Measurements from ENCODE around the gene ELP4.
"Not testable (repeated sequence)": the region's sequence is repeated elsewhere in the genome, so short reads cannot be mapped to it uniquely, and the experiment has no call there.

ELP4 gene

DNA sequence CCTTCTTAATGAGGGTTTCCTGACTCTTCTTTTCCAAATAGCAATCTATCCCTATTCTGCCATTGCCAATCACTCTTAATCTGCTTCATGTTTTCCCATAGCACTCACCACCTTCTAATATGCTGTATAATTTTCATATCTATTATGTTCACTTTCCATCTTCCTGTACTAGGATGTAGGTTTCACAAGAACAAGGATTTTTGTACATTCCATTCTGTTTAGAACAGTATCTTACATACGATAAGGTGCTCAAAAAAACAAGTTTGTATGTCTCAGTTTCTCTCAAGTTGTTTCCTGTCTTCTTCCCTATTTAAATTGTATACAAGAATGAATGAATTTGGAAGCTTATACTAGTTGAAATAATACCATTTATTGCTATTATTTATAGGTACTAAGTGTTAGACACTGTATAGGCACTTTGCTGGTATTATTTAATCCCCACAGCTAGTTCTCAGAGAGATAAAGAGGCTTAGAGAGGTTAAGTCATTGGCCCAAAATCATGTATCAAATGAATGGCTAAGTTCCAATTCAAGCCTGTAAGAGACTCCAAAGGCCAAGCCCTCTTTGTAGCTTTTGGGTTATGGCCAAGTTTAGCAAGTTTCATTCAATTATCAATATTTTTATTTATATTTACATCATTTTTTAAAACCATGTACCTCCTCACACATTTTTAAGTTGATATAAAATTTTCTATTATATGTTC lies 166.9 kb downstream of the ELP4 start:
- H3K9me3 ChIP-seq (ENCODE audit: low read length): no peaks in the 10 kb centered on the region
- H3K27me3 ChIP-seq (ENCODE audit: control insufficient read depth in 1 of 2, insufficient read depth in 2 of 2, low read length in 2 of 2): no peaks in the 10 kb centered on the region
- H3K4me1 ChIP-seq (ENCODE audit: insufficient read depth, low read length): no peaks in the 10 kb centered on the region
- no peaks in the 10 kb centered on the region for H3K36me3 ChIP-seq (ENCODE audit: insufficient read depth, low read length)
- H3K4me3 ChIP-seq (ENCODE audit: low read depth in 1 of 2, low read length in 2 of 2): no peak overlapping the region
- no peak overlapping the region for H3K9ac ChIP-seq (ENCODE audit: low read length)
- no peak overlapping the region for H3K27ac ChIP-seq (ENCODE audit: low read depth, low read length)

DNA sequence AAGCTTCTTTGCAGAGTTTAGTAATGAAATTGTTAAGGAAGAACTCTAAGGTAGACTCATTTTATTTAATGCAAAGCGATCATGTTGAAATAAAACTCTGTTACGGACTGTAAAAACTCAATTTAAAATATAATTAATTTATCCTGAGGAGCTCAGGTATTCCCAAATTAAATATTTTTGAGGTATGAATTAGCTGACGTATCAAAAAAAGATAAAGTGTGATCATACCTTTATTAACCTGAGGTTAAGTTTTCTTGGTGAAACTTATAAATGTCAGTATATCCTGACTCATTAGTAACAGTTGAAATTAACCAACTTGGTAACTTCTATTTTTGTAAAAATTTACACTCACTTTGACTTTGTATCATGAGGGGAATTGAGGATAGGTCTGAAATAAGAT lies 171.2 kb downstream of the ELP4 start:
- no peaks in the 10 kb centered on the region for H3K4me1 ChIP-seq (ENCODE audit: insufficient read depth, low read length)
- no peak overlapping the region for H3K27ac ChIP-seq (ENCODE audit: low read depth, low read length)
- no peaks in the 10 kb centered on the region for H3K27me3 ChIP-seq (ENCODE audit: control insufficient read depth in 1 of 2, insufficient read depth in 2 of 2, low read length in 2 of 2)
- no peaks in the 10 kb centered on the region for H3K9me3 ChIP-seq (ENCODE audit: low read length)
- no peak overlapping the region for H3K4me3 ChIP-seq (ENCODE audit: low read depth in 1 of 2, low read length in 2 of 2)
- H3K36me3 ChIP-seq (ENCODE audit: insufficient read depth, low read length): no peaks in the 10 kb centered on the region
- H3K9ac ChIP-seq (ENCODE audit: low read length): no peak overlapping the region

DNA sequence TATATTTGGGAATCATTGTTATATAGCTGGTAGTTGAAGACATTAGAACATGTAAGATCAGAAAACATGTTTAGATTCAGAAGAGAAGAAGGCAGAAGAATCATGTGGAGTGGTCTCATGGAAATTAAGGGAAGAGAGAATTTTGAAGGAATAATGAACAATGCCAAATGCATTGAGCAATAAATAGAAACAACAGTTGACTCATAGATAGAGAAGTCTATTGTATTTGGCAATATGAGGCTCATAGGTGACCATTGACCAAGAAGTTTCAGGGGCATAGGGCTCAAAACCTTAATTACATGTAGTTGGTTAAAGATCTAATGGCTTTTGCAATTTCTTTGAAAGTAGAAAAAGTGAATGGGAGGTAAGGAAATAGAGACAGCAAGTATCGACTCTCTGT lies 177.7 kb downstream of the ELP4 start:
- H3K4me1 ChIP-seq (ENCODE audit: insufficient read depth, low read length): no peaks in the 10 kb centered on the region
- H3K27ac ChIP-seq (ENCODE audit: low read depth, low read length): no peak overlapping the region
- no peak overlapping the region for H3K9ac ChIP-seq (ENCODE audit: low read length)
- H3K9me3 ChIP-seq (ENCODE audit: low read length): no peaks in the 10 kb centered on the region
- H3K27me3 ChIP-seq (ENCODE audit: control insufficient read depth in 1 of 2, insufficient read depth in 2 of 2, low read length in 2 of 2): no peaks in the 10 kb centered on the region
- H3K36me3 ChIP-seq (ENCODE audit: insufficient read depth, low read length): no peaks in the 10 kb centered on the region
- H3K4me3 ChIP-seq (ENCODE audit: low read depth in 1 of 2, low read length in 2 of 2): no peak overlapping the region

DNA sequence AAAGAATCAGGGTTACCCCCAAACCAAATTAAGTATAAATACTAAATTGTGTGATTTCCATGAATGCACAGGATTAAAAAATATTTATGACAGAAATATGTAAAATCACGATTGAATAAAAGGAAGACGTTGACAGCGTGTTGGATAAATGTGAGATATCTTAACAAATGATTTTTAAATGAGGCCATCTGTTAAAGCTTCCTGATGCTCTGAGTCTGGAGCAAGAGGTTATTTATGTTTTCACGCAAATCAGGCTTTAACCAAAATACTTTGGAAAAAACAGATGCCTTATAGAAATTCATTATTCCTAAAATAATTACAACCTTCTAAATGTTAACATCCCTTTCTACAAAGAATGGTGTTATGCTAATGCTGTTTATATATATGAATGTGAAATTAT lies 178.3 kb downstream of the ELP4 start:
- Histone ChIP-seq H3K4me3 (ENCODE audit: low read depth in 1 of 2, low read length in 2 of 2) (no peak overlapping the region), H3K27me3 (ENCODE audit: control insufficient read depth in 1 of 2, insufficient read depth in 2 of 2, low read length in 2 of 2) (no peaks in the 10 kb centered on the region), H3K9ac (ENCODE audit: low read length) (no peak overlapping the region), H3K9me3 (ENCODE audit: low read length) (no peaks in the 10 kb centered on the region), H3K4me1 (ENCODE audit: insufficient read depth, low read length) (no peaks in the 10 kb centered on the region), H3K27ac (ENCODE audit: low read depth, low read length) (no peak overlapping the region), H3K36me3 (ENCODE audit: insufficient read depth, low read length) (no peaks in the 10 kb centered on the region)

DNA sequence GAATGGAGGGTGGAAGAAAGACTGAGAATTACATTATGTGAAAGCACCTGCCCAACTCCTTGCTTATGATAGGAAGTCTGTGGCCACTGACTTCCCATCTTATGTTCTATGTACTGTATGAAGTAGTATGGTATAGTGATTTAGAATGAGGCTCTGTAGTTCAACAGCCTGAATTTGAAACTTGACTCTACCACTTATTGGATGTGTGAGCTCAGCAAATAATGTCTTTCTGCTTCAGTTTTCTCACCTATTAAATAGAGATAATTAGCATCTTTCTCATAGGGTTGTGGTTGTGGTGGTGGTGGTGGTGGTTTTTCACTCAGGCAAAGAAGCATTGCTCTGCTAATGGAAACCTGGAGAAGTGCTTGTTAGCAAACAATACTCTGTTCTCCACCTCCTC lies 180.0 kb downstream of the ELP4 start:
- Histone ChIP-seq H3K9me3 (ENCODE audit: low read length) (no peaks in the 10 kb centered on the region), H3K4me3 (ENCODE audit: low read depth in 1 of 2, low read length in 2 of 2) (no peak overlapping the region), H3K27me3 (ENCODE audit: control insufficient read depth in 1 of 2, insufficient read depth in 2 of 2, low read length in 2 of 2) (no peaks in the 10 kb centered on the region)

DNA sequence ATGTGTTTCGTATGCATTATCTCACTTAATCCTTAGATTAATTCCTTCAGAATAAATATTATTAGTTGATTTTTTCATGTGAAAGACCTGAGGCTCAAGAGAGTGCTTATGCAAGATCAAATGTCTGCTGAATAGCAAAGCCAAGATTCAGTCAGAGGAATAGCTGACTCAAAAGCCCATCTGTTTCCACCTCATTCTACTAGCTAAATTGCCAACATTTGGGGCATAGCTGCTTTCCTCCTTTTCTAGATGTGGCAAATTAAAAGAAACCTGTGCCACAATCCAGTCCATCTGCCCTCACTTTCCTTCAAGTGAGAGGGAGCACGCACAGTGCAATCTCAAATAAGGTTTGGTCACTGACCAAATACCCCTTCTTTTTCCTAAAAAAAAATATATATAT lies 180.5 kb downstream of the ELP4 start:
- no peaks in the 10 kb centered on the region for H3K4me1 ChIP-seq (ENCODE audit: insufficient read depth, low read length)
- H3K9me3 ChIP-seq (ENCODE audit: low read length): no peaks in the 10 kb centered on the region
- no peak overlapping the region for H3K27ac ChIP-seq (ENCODE audit: low read depth, low read length)
- no peaks in the 10 kb centered on the region for H3K27me3 ChIP-seq (ENCODE audit: control insufficient read depth in 1 of 2, insufficient read depth in 2 of 2, low read length in 2 of 2)
- no peak overlapping the region for H3K4me3 ChIP-seq (ENCODE audit: low read depth in 1 of 2, low read length in 2 of 2)
- H3K36me3 ChIP-seq (ENCODE audit: insufficient read depth, low read length): no peaks in the 10 kb centered on the region
- H3K9ac ChIP-seq (ENCODE audit: low read length): no peak overlapping the region

More for the DNA sequence above, 180.0 kb downstream of the ELP4 start:
- Histone ChIP-seq H3K36me3 (ENCODE audit: insufficient read depth, low read length) (no peaks in the 10 kb centered on the region), H3K9ac (ENCODE audit: low read length) (no peak overlapping the region), H3K4me1 (ENCODE audit: insufficient read depth, low read length) (no peaks in the 10 kb centered on the region), H3K27ac (ENCODE audit: low read depth, low read length) (no peak overlapping the region)

DNA sequence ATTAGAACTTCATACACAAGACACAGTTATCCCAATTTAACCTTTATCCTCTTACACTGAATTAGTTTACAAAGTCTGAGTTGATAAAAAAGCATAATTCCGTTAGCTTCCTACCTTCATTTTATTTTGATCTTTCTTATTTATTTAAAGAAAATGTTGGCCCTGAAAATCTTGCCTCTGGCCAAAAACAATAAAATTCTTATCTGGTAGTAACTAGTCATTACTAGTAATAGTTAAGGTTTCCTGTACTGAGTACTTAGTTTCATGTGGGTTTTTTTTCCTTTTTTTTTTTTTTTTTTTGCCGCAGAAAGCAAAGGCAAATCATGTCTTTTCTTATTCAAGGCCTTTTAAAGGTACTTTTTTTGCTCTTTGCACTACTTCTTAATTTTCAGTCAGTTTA lies 180.9 kb downstream of the ELP4 start:
- Histone ChIP-seq H3K36me3 (ENCODE audit: insufficient read depth, low read length) (no peaks in the 10 kb centered on the region), H3K9ac (ENCODE audit: low read length) (no peak overlapping the region), H3K9me3 (ENCODE audit: low read length) (no peaks in the 10 kb centered on the region), H3K27me3 (ENCODE audit: control insufficient read depth in 1 of 2, insufficient read depth in 2 of 2, low read length in 2 of 2) (no peaks in the 10 kb centered on the region), H3K27ac (ENCODE audit: low read depth, low read length) (no peak overlapping the region), H3K4me1 (ENCODE audit: insufficient read depth, low read length) (no peaks in the 10 kb centered on the region), H3K4me3 (ENCODE audit: low read depth in 1 of 2, low read length in 2 of 2) (no peak overlapping the region)

DNA sequence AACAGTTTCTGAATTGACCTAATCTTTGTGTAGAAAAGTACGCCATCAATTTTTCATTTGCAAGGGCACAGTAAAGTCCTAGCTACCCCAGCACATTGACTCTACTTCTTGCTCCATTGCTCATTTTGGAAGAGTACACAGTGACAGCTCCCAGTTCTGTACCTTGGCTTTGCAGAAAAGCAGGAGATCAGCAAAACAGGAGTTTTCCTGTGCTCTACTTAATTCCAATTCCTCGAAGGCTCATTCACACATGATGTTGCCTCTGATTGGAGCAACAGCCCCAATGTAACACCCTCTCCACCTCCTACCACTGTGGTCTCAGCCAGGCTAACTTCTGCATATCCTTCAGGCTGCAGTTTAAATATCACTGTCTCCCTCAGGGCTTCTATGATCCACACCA lies 182.9 kb downstream of the ELP4 start:
- Histone ChIP-seq H3K36me3 (ENCODE audit: insufficient read depth, low read length) (no peaks in the 10 kb centered on the region), H3K4me1 (ENCODE audit: insufficient read depth, low read length) (no peaks in the 10 kb centered on the region), H3K27me3 (ENCODE audit: control insufficient read depth in 1 of 2, insufficient read depth in 2 of 2, low read length in 2 of 2) (no peaks in the 10 kb centered on the region), H3K4me3 (ENCODE audit: low read depth in 1 of 2, low read length in 2 of 2) (no peak overlapping the region), H3K27ac (ENCODE audit: low read depth, low read length) (no peak overlapping the region), H3K9me3 (ENCODE audit: low read length) (no peaks in the 10 kb centered on the region), H3K9ac (ENCODE audit: low read length) (no peak overlapping the region)

DNA sequence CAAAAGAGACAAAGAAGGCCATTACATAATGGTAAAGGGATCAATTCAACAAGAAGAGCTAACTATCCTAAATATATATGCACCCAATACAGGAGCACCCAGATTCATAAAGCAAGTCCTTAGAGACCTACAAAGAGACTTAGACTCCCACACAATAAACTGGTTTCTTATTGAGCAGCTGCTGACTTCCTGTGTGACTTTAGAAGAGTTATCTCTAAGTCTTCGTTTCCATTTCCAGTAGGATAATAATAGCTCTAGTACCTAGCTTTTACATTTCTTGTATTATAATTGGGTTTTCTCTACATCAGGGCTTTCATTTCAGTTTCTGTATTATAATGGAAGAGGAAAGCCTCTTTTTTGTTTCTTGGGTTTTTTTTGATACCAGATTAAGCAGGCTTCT lies 187.5 kb downstream of the ELP4 start:
- not testable (repeated sequence) for H3K9me3 ChIP-seq (ENCODE audit: low read length); H3K27me3 ChIP-seq (ENCODE audit: control insufficient read depth in 1 of 2, insufficient read depth in 2 of 2, low read length in 2 of 2); H3K27ac ChIP-seq (ENCODE audit: low read depth, low read length); H3K9ac ChIP-seq (ENCODE audit: low read length); H3K4me3 ChIP-seq (ENCODE audit: low read depth in 1 of 2, low read length in 2 of 2); H3K4me1 ChIP-seq (ENCODE audit: insufficient read depth, low read length); H3K36me3 ChIP-seq (ENCODE audit: insufficient read depth, low read length)

DNA sequence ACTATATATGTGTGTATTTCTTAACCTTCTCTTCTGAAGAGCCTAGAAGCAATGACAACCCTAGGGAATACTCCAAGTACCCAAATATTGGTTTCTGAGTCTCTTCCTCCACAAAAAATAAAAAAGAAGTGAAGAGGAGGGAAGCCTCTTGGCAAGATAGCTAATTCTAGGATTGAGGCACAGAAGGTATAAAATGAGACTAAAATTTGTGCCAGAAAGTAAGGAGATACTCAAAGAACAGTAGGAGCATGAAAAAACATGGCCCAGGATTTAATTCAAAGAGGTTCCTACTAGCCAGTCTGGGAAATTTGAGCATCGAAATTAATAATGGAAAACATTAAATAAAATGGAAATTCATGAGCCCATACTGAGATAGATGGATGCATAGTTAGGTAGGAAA lies 189.5 kb downstream of the ELP4 start:
- no peak overlapping the region for H3K9ac ChIP-seq (ENCODE audit: low read length)
- no peaks in the 10 kb centered on the region for H3K36me3 ChIP-seq (ENCODE audit: insufficient read depth, low read length)
- H3K27me3 ChIP-seq (ENCODE audit: control insufficient read depth in 1 of 2, insufficient read depth in 2 of 2, low read length in 2 of 2): no peaks in the 10 kb centered on the region
- H3K9me3 ChIP-seq (ENCODE audit: low read length): no peaks in the 10 kb centered on the region
- no peaks in the 10 kb centered on the region for H3K4me1 ChIP-seq (ENCODE audit: insufficient read depth, low read length)
- no peak overlapping the region for H3K4me3 ChIP-seq (ENCODE audit: low read depth in 1 of 2, low read length in 2 of 2)
- H3K27ac ChIP-seq (ENCODE audit: low read depth, low read length): no peak overlapping the region

DNA sequence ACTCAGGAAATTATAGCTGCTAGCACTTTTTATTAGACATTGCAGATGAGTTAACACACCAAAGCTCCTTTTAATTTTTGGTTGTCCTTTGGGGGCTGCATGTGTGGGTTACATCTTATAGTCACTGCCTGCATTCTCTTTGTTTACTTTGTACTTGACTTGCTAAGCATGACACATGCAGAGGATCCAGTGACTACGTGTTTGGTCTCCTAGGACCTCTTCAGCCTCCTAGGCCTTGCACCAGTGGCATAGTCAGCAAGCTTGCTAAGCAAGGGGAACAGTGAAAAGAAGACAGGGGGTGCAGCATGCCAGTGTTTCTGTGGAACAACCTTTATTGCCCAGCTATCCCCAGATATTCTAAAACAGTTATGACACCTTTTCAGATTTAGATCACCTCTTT lies 193.4 kb downstream of the ELP4 start:
- H3K36me3 ChIP-seq (ENCODE audit: insufficient read depth, low read length): no peaks in the 10 kb centered on the region
- H3K9me3 ChIP-seq (ENCODE audit: low read length): no peaks in the 10 kb centered on the region
- H3K4me3 ChIP-seq (ENCODE audit: low read depth in 1 of 2, low read length in 2 of 2): no peak overlapping the region
- no peaks in the 10 kb centered on the region for H3K4me1 ChIP-seq (ENCODE audit: insufficient read depth, low read length)
- no peaks in the 10 kb centered on the region for H3K27me3 ChIP-seq (ENCODE audit: control insufficient read depth in 1 of 2, insufficient read depth in 2 of 2, low read length in 2 of 2)
- H3K9ac ChIP-seq (ENCODE audit: low read length): no peak overlapping the region
- H3K27ac ChIP-seq (ENCODE audit: low read depth, low read length): no peak overlapping the region

DNA sequence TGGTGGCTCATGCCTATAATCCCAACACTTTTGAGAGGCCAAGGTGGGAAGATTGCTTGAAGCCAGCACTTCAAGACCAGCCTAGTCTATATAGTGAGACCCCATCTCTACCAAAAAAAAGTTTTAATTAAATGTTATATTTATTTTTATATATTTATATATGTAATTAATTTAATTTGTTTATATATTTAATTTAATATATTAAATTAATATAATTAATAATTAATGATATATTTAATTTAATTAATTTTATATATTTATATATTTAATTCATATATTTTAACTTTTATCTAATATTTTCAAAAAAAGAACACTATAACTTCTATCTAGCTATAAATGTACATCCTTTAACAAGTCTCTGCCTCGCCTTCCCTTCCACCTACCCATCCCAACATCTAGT lies 196.8 kb downstream of the ELP4 start:
- Histone ChIP-seq H3K4me3 (ENCODE audit: low read depth in 1 of 2, low read length in 2 of 2) (no peak overlapping the region), H3K36me3 (ENCODE audit: insufficient read depth, low read length) (no peaks in the 10 kb centered on the region), H3K4me1 (ENCODE audit: insufficient read depth, low read length) (no peaks in the 10 kb centered on the region), H3K27ac (ENCODE audit: low read depth, low read length) (no peak overlapping the region), H3K9me3 (ENCODE audit: low read length) (no peaks in the 10 kb centered on the region), H3K9ac (ENCODE audit: low read length) (no peak overlapping the region), H3K27me3 (ENCODE audit: control insufficient read depth in 1 of 2, insufficient read depth in 2 of 2, low read length in 2 of 2) (no peaks in the 10 kb centered on the region)
